Cardiac fibroblast (primary cell): ENCODE data around the gene SHISAL1.

Experiments
- DNase-seq, 2 donors: peaks; one replicate each; pipeline versions ENCODE4 v3.0.0 to v3.0.0-alpha.2; 2010; ENCODE audit warnings: low read depth in 2 of 2
- H3K4me3 ChIP-seq, 2 donors: replicated peaks in 1 of 2; 1 replicate in 1 of 2; 2 replicates in 1 of 2; pipeline ENCODE4 v1.5.1; 2011; ENCODE audit warnings: low read depth in 2 of 2, low read length in 2 of 2, mild to moderate bottlenecking in 2 of 2, moderate library complexity in 1 of 2
- CTCF ChIP-seq: IDR thresholded peaks from one replicate; pipeline ENCODE4 v1.5.1; 2011; ENCODE audit warnings: low read depth, mild to moderate bottlenecking, low read length, inconsistent platforms

SHISAL1 gene

GRCh38 chr22:44261164-44261860, 51.4 kb downstream of the SHISAL1 start:
- no peak for TF ChIP-seq CTCF
- H3K4me3 ChIP-seq: no peak overlapping the region
- no peak for DNase-seq

- no peak overlapping the region for H3K4me3 ChIP-seq
- no peak for DNase-seq
- no peak for TF ChIP-seq CTCF
Observed at GRCh38 chr22:44260216-44261035, 52.3 kb downstream of the SHISAL1 start.

GRCh38 chr22:44259366-44260215, 53.2 kb downstream of the SHISAL1 start:
- no peak for TF ChIP-seq CTCF
- no peak overlapping the region for H3K4me3 ChIP-seq
- no peak for DNase-seq

DNA sequence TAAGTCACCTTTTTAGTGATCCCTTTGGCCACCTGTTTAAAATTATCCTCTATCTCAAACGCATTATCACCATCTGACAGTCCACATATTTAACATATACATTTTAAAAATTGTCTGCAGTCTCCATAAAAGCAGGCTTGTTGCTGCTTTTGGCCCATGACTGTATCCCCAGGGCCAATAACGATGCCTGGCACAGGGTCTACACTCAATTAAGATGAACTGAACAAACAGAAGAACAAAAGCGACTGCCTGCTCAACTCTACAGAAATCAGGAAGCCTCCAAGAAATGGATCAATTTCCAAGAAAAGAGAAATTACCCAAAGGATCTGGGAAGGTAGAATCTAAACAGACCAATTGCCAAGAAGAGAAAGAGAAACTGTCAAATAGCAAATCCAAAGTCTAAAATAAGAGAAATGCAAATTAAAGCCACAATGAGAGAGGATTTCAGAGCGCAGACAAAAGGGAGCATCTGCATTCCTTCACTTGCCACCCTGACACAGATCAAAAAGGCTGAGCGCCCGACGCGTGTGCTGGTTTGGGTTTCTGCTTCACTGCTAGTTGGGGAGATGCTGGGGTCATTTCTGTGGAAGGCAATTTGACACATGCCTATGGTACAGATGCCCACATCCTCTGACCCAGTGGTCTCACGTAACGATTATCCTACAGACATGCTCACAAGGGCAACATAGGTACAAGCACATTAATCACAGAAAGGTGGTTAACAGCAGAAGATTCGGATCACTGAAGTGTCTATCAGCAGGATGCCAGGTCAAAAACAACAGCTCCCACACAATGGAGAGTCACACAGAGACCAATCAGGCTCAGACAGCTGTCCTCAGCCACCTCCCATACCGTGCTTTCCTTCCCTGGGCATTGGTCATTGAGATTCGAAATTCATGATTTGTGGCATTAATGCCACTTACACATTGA, 55.9 kb downstream of the SHISAL1 start:
- no peak overlapping the region for H3K4me3 ChIP-seq
- TF ChIP-seq CTCF: no peak
- DNase-seq: no peak

- no peak for TF ChIP-seq CTCF
- H3K4me3 ChIP-seq: no peak overlapping the region
- DNase-seq: no peak
Observed at GRCh38 chr22:44256085-44256484, 56.7 kb downstream of the SHISAL1 start.

DNA sequence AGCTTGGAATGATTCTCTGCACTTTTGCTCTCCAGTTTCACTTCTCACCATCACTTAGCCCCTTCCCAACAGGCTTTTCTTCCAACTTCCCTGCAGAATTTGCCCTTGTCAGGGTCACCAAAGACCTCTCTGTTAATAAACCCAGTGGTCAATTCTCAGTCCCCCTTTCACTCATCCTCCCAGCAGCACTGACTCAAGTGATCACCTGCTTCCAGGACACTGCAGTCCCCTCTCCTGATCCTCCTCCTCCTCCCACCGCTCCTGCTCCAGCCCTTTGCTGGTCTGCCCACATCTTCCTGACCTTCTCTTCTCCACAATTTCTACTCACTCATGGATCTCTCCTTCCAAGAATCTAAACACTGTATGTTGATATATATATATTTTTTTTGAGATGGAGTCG, 57.9 kb downstream of the SHISAL1 start:
- no peak for TF ChIP-seq CTCF
- DNase-seq: no peak

More for the DNA sequence above, 57.9 kb downstream of the SHISAL1 start:
- no peak overlapping the region for H3K4me3 ChIP-seq
